Trophoblast cell (in vitro differentiated cells and primary cell): ENCODE data around the gene FTH1.

Source experiments
- DNase-seq, 2 donors: peaks; one replicate each; pipeline ENCODE4 v3.0.0-alpha.2; 2016
- H2AFZ ChIP-seq: 2 replicates; pipeline ENCODE4 v1.6.1; 2013; ENCODE audit warnings: low read length, moderate library complexity, mild to moderate bottlenecking; ENCODE audit not compliant: insufficient read depth, poor library complexity
- H2AK5ac ChIP-seq: 2 replicates; pipeline ENCODE4 v1.6.1; 2013; ENCODE audit warnings: mild to moderate bottlenecking, low read length
- H2BK120ac ChIP-seq: 2 replicates; pipeline ENCODE4 v1.6.1; 2013; ENCODE audit warnings: low read length, mild to moderate bottlenecking, moderate library complexity; ENCODE audit not compliant: insufficient read depth, poor library complexity
- H2BK12ac ChIP-seq: 2 replicates; pipeline ENCODE4 v1.6.1; 2013; ENCODE audit warnings: mild to moderate bottlenecking, low read length, moderate library complexity
- H2BK5ac ChIP-seq: 2 replicates; pipeline ENCODE4 v1.6.1; 2013; ENCODE audit warnings: low read length, low read depth, moderate library complexity, mild to moderate bottlenecking; ENCODE audit not compliant: poor library complexity
- H3K14ac ChIP-seq: 2 replicates; pipeline ENCODE4 v1.6.1; 2013; ENCODE audit warnings: mild to moderate bottlenecking, low read length
- H3K18ac ChIP-seq: 2 replicates; pipeline ENCODE4 v1.6.1; 2013; ENCODE audit warnings: mild to moderate bottlenecking, low read length
- H3K23ac ChIP-seq: 2 replicates; pipeline ENCODE4 v1.6.1; 2013; ENCODE audit warnings: low read length
- H3K27ac ChIP-seq: 2 replicates; pipeline ENCODE4 v1.5.1; 2013; ENCODE audit warnings: low read depth, mild to moderate bottlenecking, inconsistent platforms, low read length, moderate library complexity
- H3K27me3 ChIP-seq: 2 replicates; pipeline ENCODE4 v1.6.1; 2013; ENCODE audit warnings: inconsistent platforms, mild to moderate bottlenecking, low read length, moderate library complexity; ENCODE audit not compliant: insufficient read depth
- H3K36me3 ChIP-seq, 2 experiments: 1 replicate in 1 of 2; 2 replicates in 1 of 2; pipeline ENCODE4 v1.6.1; 2013; ENCODE audit warnings: low read length in 2 of 2, mild to moderate bottlenecking in 2 of 2, moderate library complexity in 1 of 2; ENCODE audit not compliant: insufficient read depth in 2 of 2, control insufficient read depth in 1 of 2
- H3K4ac ChIP-seq: 2 replicates; pipeline ENCODE4 v1.6.1; 2013; ENCODE audit warnings: low read depth, mild to moderate bottlenecking, low read length, moderate library complexity
- H3K4me1 ChIP-seq, 2 experiments: 1 replicate in 1 of 2; 2 replicates in 1 of 2; pipeline ENCODE4 v1.6.1; 2013; ENCODE audit warnings: low read length in 2 of 2, mild to moderate bottlenecking in 2 of 2, moderate library complexity in 1 of 2; ENCODE audit not compliant: insufficient read depth in 2 of 2, control insufficient read depth in 1 of 2
- H3K4me2 ChIP-seq: 2 replicates; pipeline ENCODE4 v1.6.1; 2013; ENCODE audit warnings: inconsistent platforms, mild to moderate bottlenecking, low read length, moderate library complexity
- H3K4me3 ChIP-seq: 2 replicates; pipeline ENCODE4 v1.5.1; 2013; ENCODE audit warnings: mild to moderate bottlenecking, low read depth, low read length, inconsistent platforms
- H3K79me1 ChIP-seq: one replicate; pipeline ENCODE4 v1.6.1; 2013; ENCODE audit warnings: low read length
- H3K79me2 ChIP-seq: 2 replicates; pipeline ENCODE4 v1.6.1; 2013; ENCODE audit warnings: low read length, mild to moderate bottlenecking; ENCODE audit not compliant: control insufficient read depth, insufficient read depth, poor library complexity
- H3K9ac ChIP-seq: 2 replicates; pipeline ENCODE4 v1.6.1; 2013; ENCODE audit warnings: mild to moderate bottlenecking, low read length
- H3K9me3 ChIP-seq: 2 replicates; pipeline ENCODE4 v1.6.1; 2013; ENCODE audit warnings: low read depth, mild to moderate bottlenecking, control low read depth, inconsistent platforms, low read length; ENCODE audit not compliant: insufficient read depth
- H4K12ac ChIP-seq: 2 replicates; pipeline ENCODE4 v1.6.1; 2013; ENCODE audit warnings: low read depth, mild to moderate bottlenecking, low read length, moderate library complexity
- H4K8ac ChIP-seq: 2 replicates; pipeline ENCODE4 v1.6.1; 2013; ENCODE audit warnings: low read depth, mild to moderate bottlenecking, low read length, moderate library complexity
- H4K91ac ChIP-seq: one replicate; pipeline ENCODE4 v1.6.1; 2013; ENCODE audit warnings: low read depth, mild to moderate bottlenecking, low read length, moderate library complexity
- WGBS: extraction: QIAGEN DNeasy Blood & Tissue Kit; methylation state at CpG from one replicate; pipeline ENCODE4 v1.1.7; 2013; ENCODE audit warnings: missing lambda C conversion rate; ENCODE audit not compliant: insufficient read length, insufficient coverage; ENCODE audit errors: extremely low coverage; 5-methylcytosine and 5-hydroxymethylcytosine counted together

Gene FTH1

DNA sequence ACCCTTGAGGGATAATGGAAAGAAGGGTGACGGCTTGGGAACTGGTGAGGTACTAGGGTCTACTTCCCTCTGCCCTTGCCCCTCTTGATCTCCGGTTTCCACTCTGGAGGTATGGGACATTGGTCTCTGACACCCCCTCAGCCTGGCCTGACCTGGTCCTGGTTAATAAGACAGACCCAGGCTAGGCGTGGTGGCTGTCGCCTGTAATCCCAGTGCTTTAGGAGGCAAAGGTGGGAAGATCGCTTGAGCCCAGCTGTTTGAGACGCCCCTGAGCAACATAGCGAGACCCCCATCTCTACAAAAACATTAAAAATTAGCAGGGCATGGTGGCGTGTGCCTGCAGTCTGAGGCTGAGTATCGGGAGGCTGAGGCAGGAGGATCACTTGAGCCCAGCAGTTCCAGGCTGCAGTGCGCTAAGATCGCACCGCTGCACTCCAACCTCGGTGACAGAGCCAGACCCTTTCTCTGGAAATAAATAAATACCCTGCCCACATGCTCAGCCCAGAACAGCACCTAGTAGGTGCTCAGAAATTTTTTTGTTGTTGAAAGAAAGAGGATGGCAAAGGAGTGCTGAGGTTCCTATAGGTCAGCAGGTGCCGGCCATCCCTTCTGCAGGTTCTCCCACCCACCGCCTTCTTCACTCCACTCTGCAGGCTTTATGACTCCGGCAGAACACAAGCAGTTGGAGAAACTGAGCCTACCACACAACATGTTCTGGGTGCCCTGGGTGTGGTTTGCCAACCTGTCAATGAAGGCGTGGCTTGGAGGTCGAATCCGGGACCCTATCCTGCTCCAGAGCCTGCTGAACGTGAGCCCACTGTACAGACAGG, 11.0 kb downstream of the FTH1 start:
- H2BK12ac ChIP-seq: no peak overlapping the region
- no peak overlapping the region for H2AFZ ChIP-seq
- no peak overlapping the region for H2BK5ac ChIP-seq
- no peak overlapping the region for H3K14ac ChIP-seq
- H3K27ac ChIP-seq: no peak overlapping the region
- no peak overlapping the region for H3K4me3 ChIP-seq
- no peak overlapping the region for H4K91ac ChIP-seq
- H4K12ac ChIP-seq: no peak overlapping the region
- H3K4ac ChIP-seq: no peak overlapping the region
- peak overlapping the region; percentile 37 for H3K4me2 ChIP-seq
- H3K9me3 ChIP-seq: peaks cover 11% of the 10 kb centered on the region
- no peaks in the 10 kb centered on the region for H3K79me2 ChIP-seq
- H2AK5ac ChIP-seq: no peak overlapping the region
- H3K9ac ChIP-seq: no peak overlapping the region
- no peak overlapping the region for H2BK120ac ChIP-seq
- no peak overlapping the region for H4K8ac ChIP-seq
- no peak overlapping the region for H3K18ac ChIP-seq
- no CpG with 5 or more reads among the region's 20 CpGs for WGBS
- H3K79me1 ChIP-seq: peaks cover 9% of the 10 kb centered on the region
- H3K4me1 ChIP-seq: peaks cover 13% of the 10 kb centered on the region in 2 experiments
- no peaks in the 10 kb centered on the region for H3K27me3 ChIP-seq
- no peak for DNase-seq
- no peak overlapping the region for H3K23ac ChIP-seq
- no peaks in the 10 kb centered on the region for H3K36me3 ChIP-seq

- Histone ChIP-seq H2AK5ac (no peak overlapping the region), H3K23ac (no peak overlapping the region), H3K27ac (no peak overlapping the region), H3K9me3 (peaks cover 10% of the 10 kb centered on the region), H2AFZ (peak overlapping the region; percentile 8), H4K91ac (peak overlapping the region; percentile 64), H3K79me2 (no peaks in the 10 kb centered on the region), H3K79me1 (peaks cover 9% of the 10 kb centered on the region), H3K36me3 (no peaks in the 10 kb centered on the region), H4K12ac (no peak overlapping the region), H3K14ac (no peak overlapping the region), H2BK120ac (no peak overlapping the region), H3K9ac (no peak overlapping the region), H3K4ac (no peak overlapping the region), H3K4me3 (no peak overlapping the region), H4K8ac (peak overlapping the region; percentile 37), H2BK5ac (no peak overlapping the region), H3K18ac (peak overlapping the region; percentile 20), H3K27me3 (no peaks in the 10 kb centered on the region), H3K4me1 (peaks cover 13% of the 10 kb centered on the region in 2 experiments), H3K4me2 (peak overlapping the region; percentile 37), H2BK12ac (peak overlapping the region; percentile 42)
- WGBS: no CpG with 5 or more reads among the region's 56 CpGs
- DNase-seq: peak in 1 of 2 donors; percentile 10
These were observed 11.9 kb downstream of the FTH1 start for GRCh38 chr11:61955422-61956135.

- H3K23ac ChIP-seq: no peak overlapping the region
These were observed 12.5 kb downstream of the FTH1 start for GRCh38 chr11:61954851-61955421.

DNA sequence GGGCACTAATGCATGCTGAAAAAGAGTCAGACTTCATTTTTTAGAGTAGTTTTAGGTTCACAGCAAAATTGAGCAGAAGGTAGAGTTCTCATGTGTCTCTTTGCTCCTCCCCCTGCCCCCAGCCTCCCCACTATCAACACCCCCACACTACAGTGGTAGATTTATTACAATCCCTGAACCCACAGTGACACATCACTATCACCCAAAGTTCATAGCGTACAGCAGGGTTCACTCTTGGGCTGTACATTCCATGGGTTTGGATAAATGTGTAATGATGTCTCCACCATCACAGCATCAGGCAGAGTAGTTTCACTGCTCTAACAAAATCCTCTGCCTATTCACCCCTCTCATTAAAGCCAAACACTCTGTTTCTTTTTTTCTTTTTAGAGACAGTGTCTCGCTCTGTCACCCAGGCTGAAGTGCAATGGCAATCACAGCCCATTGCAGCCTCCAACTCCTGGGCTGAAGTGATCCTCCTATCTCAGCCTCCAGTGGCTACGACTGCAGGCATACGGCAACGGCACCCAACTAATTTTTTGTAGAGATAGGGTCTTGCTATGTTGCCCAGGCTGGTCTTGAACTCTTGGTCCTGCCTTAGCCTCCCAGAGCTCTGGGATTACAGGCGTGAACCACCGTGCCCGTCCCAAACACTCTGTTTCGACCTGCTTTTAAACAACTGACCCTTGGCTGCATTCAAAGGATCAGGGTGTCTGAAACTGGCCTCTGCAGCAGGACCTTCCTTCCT, 13.2 kb downstream of the FTH1 start:
- peak overlapping the region; percentile 80 for H4K91ac ChIP-seq
- no peak overlapping the region for H3K14ac ChIP-seq
- peaks cover 9% of the 10 kb centered on the region for H3K9me3 ChIP-seq
- no peak overlapping the region for H2AK5ac ChIP-seq
- peak overlapping the region; percentile 79 for H4K8ac ChIP-seq
- H3K18ac ChIP-seq: peak overlapping the region; percentile 53
- no peaks in the 10 kb centered on the region for H3K36me3 ChIP-seq
- H2BK120ac ChIP-seq: peak overlapping the region; percentile 45
- H3K23ac ChIP-seq: no peak overlapping the region
- H2BK12ac ChIP-seq: peak overlapping the region; percentile 66
- H3K4me3 ChIP-seq: no peak overlapping the region
- H3K27me3 ChIP-seq: no peaks in the 10 kb centered on the region
- H3K79me1 ChIP-seq: peaks cover 9% of the 10 kb centered on the region
- peak overlapping the region; percentile 20 for H2BK5ac ChIP-seq
- peak overlapping the region; percentile 69 for H2AFZ ChIP-seq
- peak overlapping the region; percentile 9 for H3K4ac ChIP-seq
- DNase-seq: no peak
- H3K4me2 ChIP-seq: no peak overlapping the region
- WGBS: no CpG with 5 or more reads among the region's 9 CpGs
- H3K4me1 ChIP-seq: peaks cover 13% of the 10 kb centered on the region in 2 experiments
- no peak overlapping the region for H3K27ac ChIP-seq
- no peak overlapping the region for H3K9ac ChIP-seq
- H4K12ac ChIP-seq: peak overlapping the region; percentile 22
- no peaks in the 10 kb centered on the region for H3K79me2 ChIP-seq

More at GRCh38 chr11:61954851-61955421, 12.5 kb downstream of the FTH1 start:
- Histone ChIP-seq H4K12ac (peak overlapping the region; percentile 22), H2BK12ac (peak overlapping the region; percentile 66), H3K18ac (peak overlapping the region; percentile 53), H3K14ac (peak overlapping the region; percentile 11), H3K36me3 (no peaks in the 10 kb centered on the region), H3K27me3 (no peaks in the 10 kb centered on the region), H2AK5ac (no peak overlapping the region), H3K4me1 (peaks cover 13% of the 10 kb centered on the region in 2 experiments), H3K79me2 (no peaks in the 10 kb centered on the region), H2AFZ (peak overlapping the region; percentile 69), H3K4ac (peak overlapping the region; percentile 9), H3K4me2 (peak overlapping the region; percentile 37), H3K27ac (no peak overlapping the region), H3K9ac (no peak overlapping the region), H4K91ac (peak overlapping the region; percentile 80), H2BK5ac (peak overlapping the region; percentile 20), H3K9me3 (peaks cover 9% of the 10 kb centered on the region), H4K8ac (peak overlapping the region; percentile 79), H2BK120ac (peak overlapping the region; percentile 45), H3K4me3 (no peak overlapping the region), H3K79me1 (peaks cover 9% of the 10 kb centered on the region)
- peak; percentile 33 to 49 for DNase-seq
- no CpG with 5 or more reads among the region's 21 CpGs for WGBS
